ENCODE results near the gene GJA8. TPM values are rescaled to one million over a fixed set of nuclear protein-coding genes. Genes with fewer than 3 reads are reported as not detected.
"Not testable (repeated sequence)": the region's sequence is repeated elsewhere in the genome, so short reads cannot be mapped to it uniquely, and the experiment has no call there.

Gene GJA8
- not detected in 2 replicates for total RNA-seq
- long read RNA-seq = 0 reads

GRCh38 chr1:147902253-147902845 lies at the start of gene GJA8:
TSS of gene GJA8 (plus strand) at chr1:147902795. CDS start at chr1:147907956, 5,161 bp downstream.
- no peaks in the 10 kb centered on the region for H3K36me3 Mint-ChIP-seq (ENCODE audit: unreplicated experiment)
- H3K9me3 Mint-ChIP-seq (ENCODE audit: unreplicated experiment) = no peaks in the 10 kb centered on the region
- H3K4me1 Mint-ChIP-seq (ENCODE audit: unreplicated experiment) = no peaks in the 10 kb centered on the region
- no peak for TF ChIP-seq CTCF (IDR thresholded peaks at IDR 0.05)
- H3K27me3 Mint-ChIP-seq (ENCODE audit: unreplicated experiment) = peaks cover 8% of the 10 kb centered on the region
- no peak within 1 kb of the TSS for H3K27ac Mint-ChIP-seq (ENCODE audit: unreplicated experiment)
- no peak for DNase-seq (ENCODE audit: extremely low spot score, unreplicated experiment)
- H3K4me3 Mint-ChIP-seq (ENCODE audit: unreplicated experiment) = no peak within 1 kb of the TSS

GRCh38 chr1:147853391-147853790 lies 49.2 kb upstream of the GJA8 start:
- Mint-ChIP-seq H3K4me3 (ENCODE audit: unreplicated experiment) (no peak overlapping the region), H3K27me3 (ENCODE audit: unreplicated experiment) (peaks cover 10% of the 10 kb centered on the region), H3K36me3 (ENCODE audit: unreplicated experiment) (no peaks in the 10 kb centered on the region), H3K4me1 (ENCODE audit: unreplicated experiment) (no peaks in the 10 kb centered on the region), H3K9me3 (ENCODE audit: unreplicated experiment) (no peaks in the 10 kb centered on the region), H3K27ac (ENCODE audit: unreplicated experiment) (no peak overlapping the region)
- no peak for DNase-seq (ENCODE audit: extremely low spot score, unreplicated experiment)
- no peak for TF ChIP-seq CTCF (IDR thresholded peaks at IDR 0.05)

GRCh38 chr1:147854989-147855388 lies 47.6 kb upstream of the GJA8 start:
- H3K4me1 Mint-ChIP-seq (ENCODE audit: unreplicated experiment); H3K36me3 Mint-ChIP-seq (ENCODE audit: unreplicated experiment); DNase-seq (ENCODE audit: extremely low spot score, unreplicated experiment); H3K27ac Mint-ChIP-seq (ENCODE audit: unreplicated experiment); H3K4me3 Mint-ChIP-seq (ENCODE audit: unreplicated experiment); H3K9me3 Mint-ChIP-seq (ENCODE audit: unreplicated experiment); H3K27me3 Mint-ChIP-seq (ENCODE audit: unreplicated experiment): not testable (repeated sequence)

- H3K9me3 Mint-ChIP-seq (ENCODE audit: unreplicated experiment); H3K36me3 Mint-ChIP-seq (ENCODE audit: unreplicated experiment); H3K27me3 Mint-ChIP-seq (ENCODE audit: unreplicated experiment); DNase-seq (ENCODE audit: extremely low spot score, unreplicated experiment); H3K4me1 Mint-ChIP-seq (ENCODE audit: unreplicated experiment); H3K27ac Mint-ChIP-seq (ENCODE audit: unreplicated experiment); H3K4me3 Mint-ChIP-seq (ENCODE audit: unreplicated experiment): not testable (repeated sequence)
Observed at GRCh38 chr1:147855996-147856395, 46.6 kb upstream of the GJA8 start.

- H3K27me3 Mint-ChIP-seq (ENCODE audit: unreplicated experiment) = peaks cover 18% of the 10 kb centered on the region
Observed at GRCh38 chr1:147867204-147867603, 35.4 kb upstream of the GJA8 start.

GRCh38 chr1:147878022-147878421 lies 24.6 kb upstream of the GJA8 start:
- DNase-seq (ENCODE audit: extremely low spot score, unreplicated experiment) = no peak
- Mint-ChIP-seq H3K4me1 (ENCODE audit: unreplicated experiment) (no peaks in the 10 kb centered on the region), H3K27me3 (ENCODE audit: unreplicated experiment) (peaks cover 17% of the 10 kb centered on the region), H3K36me3 (ENCODE audit: unreplicated experiment) (no peaks in the 10 kb centered on the region), H3K4me3 (ENCODE audit: unreplicated experiment) (no peak overlapping the region), H3K27ac (ENCODE audit: unreplicated experiment) (no peak overlapping the region), H3K9me3 (ENCODE audit: unreplicated experiment) (peaks cover 10% of the 10 kb centered on the region)
- TF ChIP-seq CTCF (IDR thresholded peaks at IDR 0.05) = no peak

More at GRCh38 chr1:147867204-147867603, 35.4 kb upstream of the GJA8 start:
- H3K27ac Mint-ChIP-seq (ENCODE audit: unreplicated experiment); H3K36me3 Mint-ChIP-seq (ENCODE audit: unreplicated experiment); H3K4me1 Mint-ChIP-seq (ENCODE audit: unreplicated experiment); DNase-seq (ENCODE audit: extremely low spot score, unreplicated experiment); H3K4me3 Mint-ChIP-seq (ENCODE audit: unreplicated experiment); H3K9me3 Mint-ChIP-seq (ENCODE audit: unreplicated experiment): not testable (repeated sequence)
